GM12872 (cell line): Measurements from ENCODE around the gene RPRD1B.
A peak's percentile ranks its signal among the peaks of the same experiment; 100 is the strongest.

Experiments used
- CTCF ChIP-seq: IDR thresholded peaks from 3 replicates; pipeline ENCODE4 v1.5.1; 2011; ENCODE audit warnings: low read depth, mild to moderate bottlenecking, low read length, moderate library complexity; ENCODE audit not compliant: insufficient read depth

Gene RPRD1B

GRCh38 chr20:38072898-38073297 lies 39.4 kb downstream of the RPRD1B start:
- no peak for TF ChIP-seq CTCF

- peak; percentile 75 for TF ChIP-seq CTCF
Measured at GRCh38 chr20:38073307-38074071, 39.9 kb downstream of the RPRD1B start.

- no peak for TF ChIP-seq CTCF
Measured at GRCh38 chr20:38075161-38075998, 41.8 kb downstream of the RPRD1B start.

GRCh38 chr20:38076548-38076947 lies 43.0 kb downstream of the RPRD1B start:
- peak; percentile 15; the same call in 1 of the 3 replicates for TF ChIP-seq CTCF

- no peak for TF ChIP-seq CTCF
Measured at GRCh38 chr20:38078084-38078483, 44.5 kb downstream of the RPRD1B start.

GRCh38 chr20:38079353-38079752 lies 45.8 kb downstream of the RPRD1B start:
- TF ChIP-seq CTCF: no peak

- no peak for TF ChIP-seq CTCF
Measured at GRCh38 chr20:38081575-38081974, 48.0 kb downstream of the RPRD1B start.
